DND-41 (cell line): ENCODE measurements around the gene POU4F1.

ENCODE experiments used
- ATAC-seq: fragments of 200-7000 bp; cut with Tn5 transposase; 3 replicates; pipeline ENCODE4 v1.9.1; 2021; ENCODE audit warnings: low read depth; ENCODE audit not compliant: insufficient read depth
- DNase-seq: peaks from one replicate; pipeline ENCODE4 v3.0.0-alpha.2; 2020
- H2AFZ ChIP-seq: 2 replicates; pipeline ENCODE4 v1.6.0; 2012; ENCODE audit warnings: low read depth, low read length
- H3K27ac ChIP-seq: 2 replicates; pipeline ENCODE4 v1.5.1; 2012; ENCODE audit warnings: low read length, inconsistent platforms
- H3K27me3 ChIP-seq: fragments of 200-600 bp; sonication (generic); 2 replicates; pipeline ENCODE4 v1.6.0; 2012; ENCODE audit warnings: low read length, mild to moderate bottlenecking, inconsistent platforms; ENCODE audit not compliant: insufficient read depth, poor library complexity
- H3K36me3 ChIP-seq: 2 replicates; pipeline ENCODE4 v1.5.1; 2012; ENCODE audit warnings: low read length, inconsistent platforms; ENCODE audit not compliant: insufficient read depth
- H3K4me1 ChIP-seq: 2 replicates; pipeline ENCODE4 v1.5.1; 2012; ENCODE audit warnings: mild to moderate bottlenecking, low read length; ENCODE audit not compliant: insufficient read depth
- H3K4me2 ChIP-seq: 2 replicates; pipeline ENCODE4 v1.6.0; 2012; ENCODE audit warnings: mild to moderate bottlenecking, moderate library complexity, low read length, inconsistent platforms; ENCODE audit not compliant: insufficient read depth
- H3K4me3 ChIP-seq, 2 experiments: fragments of 200-600 bp in 1 of 2; shearing (Covaris generic) in 1 of 2; 2 replicates each; pipeline ENCODE4 v1.5.1; 2012 to 2016; ENCODE audit warnings: inconsistent platforms in 2 of 2, low read length in 2 of 2, mild to moderate bottlenecking in 2 of 2, low read depth in 1 of 2, moderate library complexity in 1 of 2
- H3K79me2 ChIP-seq: 2 replicates; pipeline ENCODE4 v1.6.0; 2012; ENCODE audit warnings: low read length, inconsistent platforms; ENCODE audit not compliant: insufficient read depth
- H3K9ac ChIP-seq: 2 replicates; pipeline ENCODE4 v1.6.0; 2012; ENCODE audit warnings: low read depth, mild to moderate bottlenecking, inconsistent platforms, low read length, moderate library complexity
- H3K9me3 ChIP-seq: 2 replicates; pipeline ENCODE4 v1.5.1; 2012; ENCODE audit warnings: low read length, moderate library complexity, mild to moderate bottlenecking, inconsistent platforms; ENCODE audit not compliant: insufficient read depth, severe bottlenecking
- H4K20me1 ChIP-seq: 2 replicates; pipeline ENCODE4 v1.6.0; 2012; ENCODE audit warnings: low read length; ENCODE audit not compliant: insufficient read depth
- EZH2 ChIP-seq: IDR thresholded peaks from 3 replicates; pipeline ENCODE4 v1.6.1; 2012; ENCODE audit warnings: borderline replicate concordance, low read depth, mild to moderate bottlenecking, moderate library complexity, low read length, inconsistent platforms; ENCODE audit not compliant: severe bottlenecking
- TF ChIP-seq, protein P1 (sequence below): IDR thresholded peaks from 2 replicates; pipeline ENCODE4 v1.5.1; 2012; ENCODE audit warnings: borderline replicate concordance, low read length, moderate library complexity, mild to moderate bottlenecking; ENCODE audit not compliant: poor library complexity, severe bottlenecking; ENCODE audit errors: extremely low read depth

The POU4F1 gene

GRCh38 chr13:78595495-78596398, 7.6 kb downstream of the POU4F1 start:
- Histone ChIP-seq H3K27me3 (peaks cover 29% of the 10 kb centered on the region), H3K79me2 (no peaks in the 10 kb centered on the region), H3K9ac (no peak overlapping the region), H3K4me2 (no peak overlapping the region), H3K27ac (no peak overlapping the region), H3K4me1 (no peaks in the 10 kb centered on the region), H3K36me3 (no peaks in the 10 kb centered on the region), H3K4me3 (no peak overlapping the region), H4K20me1 (peaks cover 2% of the 10 kb centered on the region; the same call in 1 of the 2 replicates), H2AFZ (no peak overlapping the region), H3K9me3 (no peaks in the 10 kb centered on the region)
- no peak for TF ChIP-seq EZH2
- TF ChIP-seq, protein P1, sequence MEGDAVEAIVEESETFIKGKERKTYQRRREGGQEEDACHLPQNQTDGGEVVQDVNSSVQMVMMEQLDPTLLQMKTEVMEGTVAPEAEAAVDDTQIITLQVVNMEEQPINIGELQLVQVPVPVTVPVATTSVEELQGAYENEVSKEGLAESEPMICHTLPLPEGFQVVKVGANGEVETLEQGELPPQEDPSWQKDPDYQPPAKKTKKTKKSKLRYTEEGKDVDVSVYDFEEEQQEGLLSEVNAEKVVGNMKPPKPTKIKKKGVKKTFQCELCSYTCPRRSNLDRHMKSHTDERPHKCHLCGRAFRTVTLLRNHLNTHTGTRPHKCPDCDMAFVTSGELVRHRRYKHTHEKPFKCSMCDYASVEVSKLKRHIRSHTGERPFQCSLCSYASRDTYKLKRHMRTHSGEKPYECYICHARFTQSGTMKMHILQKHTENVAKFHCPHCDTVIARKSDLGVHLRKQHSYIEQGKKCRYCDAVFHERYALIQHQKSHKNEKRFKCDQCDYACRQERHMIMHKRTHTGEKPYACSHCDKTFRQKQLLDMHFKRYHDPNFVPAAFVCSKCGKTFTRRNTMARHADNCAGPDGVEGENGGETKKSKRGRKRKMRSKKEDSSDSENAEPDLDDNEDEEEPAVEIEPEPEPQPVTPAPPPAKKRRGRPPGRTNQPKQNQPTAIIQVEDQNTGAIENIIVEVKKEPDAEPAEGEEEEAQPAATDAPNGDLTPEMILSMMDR, result no peak
- DNase-seq, result no peak
- ATAC-seq, result no peak

GRCh38 chr13:78594456-78594975, 8.8 kb downstream of the POU4F1 start:
- Histone ChIP-seq H3K27ac (no peak overlapping the region), H4K20me1 (peaks cover 2% of the 10 kb centered on the region; the same call in 1 of the 2 replicates), H3K9ac (no peak overlapping the region), H3K4me1 (no peaks in the 10 kb centered on the region), H3K4me3 (no peak overlapping the region), H3K36me3 (no peaks in the 10 kb centered on the region), H3K4me2 (no peak overlapping the region), H2AFZ (no peak overlapping the region), H3K27me3 (peaks cover 24% of the 10 kb centered on the region), H3K79me2 (no peaks in the 10 kb centered on the region), H3K9me3 (no peaks in the 10 kb centered on the region)
- TF ChIP-seq EZH2, result no peak
- TF ChIP-seq, protein P1, result no peak
- no peak for ATAC-seq
- DNase-seq, result no peak

DNA sequence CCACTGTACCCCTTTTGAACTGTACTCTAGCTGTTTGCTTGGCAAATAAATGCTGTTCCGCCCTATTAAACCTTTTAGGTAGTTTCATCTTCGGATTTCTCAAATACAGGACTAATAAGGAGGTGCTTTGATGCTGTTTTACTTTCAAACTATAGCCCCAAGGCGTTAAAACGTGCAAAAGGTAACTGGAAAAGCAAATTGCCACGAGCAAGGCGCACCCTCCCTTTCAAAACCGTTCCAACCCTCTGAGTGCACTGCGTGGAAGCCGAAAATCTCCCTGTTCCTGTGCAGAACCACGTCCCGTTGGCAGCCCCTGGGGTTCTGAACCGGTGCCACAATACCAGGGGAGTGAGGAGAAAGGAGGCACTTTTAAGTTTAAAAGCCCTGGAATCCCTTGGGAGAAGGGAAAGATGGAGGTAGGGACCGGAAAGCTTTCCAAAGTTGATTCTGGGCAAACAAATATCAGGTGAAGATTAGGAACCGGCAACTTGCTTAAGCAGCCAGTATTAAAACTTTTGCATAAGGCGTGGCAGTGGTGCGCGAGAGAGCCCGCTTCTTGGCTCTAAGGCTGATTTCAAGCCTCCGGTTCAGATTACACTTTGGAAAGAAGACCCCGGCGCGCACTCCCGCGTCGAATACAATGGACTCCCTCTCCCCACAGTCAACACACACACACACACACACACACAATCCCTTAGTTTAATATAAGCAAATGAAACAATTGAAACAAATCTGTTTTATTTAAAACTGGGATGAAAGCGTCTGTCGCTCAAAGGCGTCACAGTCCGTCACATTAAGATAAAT, 9.5 kb downstream of the POU4F1 start:
- no peaks in the 10 kb centered on the region for H3K4me1 ChIP-seq
- H3K9ac ChIP-seq, result no peak overlapping the region
- DNase-seq (no peak), ATAC-seq (no peak)
- H3K9me3 ChIP-seq, result no peaks in the 10 kb centered on the region
- no peak for TF ChIP-seq EZH2
- TF ChIP-seq, protein P1, result no peak
- peaks cover 2% of the 10 kb centered on the region; the same call in 1 of the 2 replicates for H4K20me1 ChIP-seq
- no peak overlapping the region for H2AFZ ChIP-seq
- H3K27me3 ChIP-seq, result peaks cover 24% of the 10 kb centered on the region
- H3K4me3 ChIP-seq, result no peak overlapping the region
- H3K79me2 ChIP-seq, result no peaks in the 10 kb centered on the region
- no peak overlapping the region for H3K4me2 ChIP-seq
- H3K36me3 ChIP-seq, result no peaks in the 10 kb centered on the region
- no peak overlapping the region for H3K27ac ChIP-seq
